ENCODE measurements around the gene TJAP1.

DNA sequence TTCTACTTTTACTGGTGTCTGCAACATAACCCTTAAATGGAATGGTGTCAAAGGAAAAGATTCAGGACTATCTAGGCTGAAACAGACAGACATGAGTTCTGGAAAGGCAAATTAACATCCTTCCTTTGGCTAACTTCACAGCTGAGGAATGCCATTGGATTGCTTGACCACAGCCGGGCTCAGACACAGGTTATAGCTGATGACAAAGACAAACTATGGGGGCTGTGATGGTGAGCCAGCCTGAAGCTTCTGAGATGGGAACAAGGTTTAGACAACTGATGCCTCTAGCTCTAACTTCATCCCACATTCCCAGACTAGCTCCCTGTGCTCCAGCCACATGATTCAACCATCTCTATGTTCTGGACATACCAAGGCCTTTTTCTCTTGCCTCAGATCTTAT is 54.8 kb downstream of the TJAP1 start:
- TF ChIP-seq, protein P1, sequence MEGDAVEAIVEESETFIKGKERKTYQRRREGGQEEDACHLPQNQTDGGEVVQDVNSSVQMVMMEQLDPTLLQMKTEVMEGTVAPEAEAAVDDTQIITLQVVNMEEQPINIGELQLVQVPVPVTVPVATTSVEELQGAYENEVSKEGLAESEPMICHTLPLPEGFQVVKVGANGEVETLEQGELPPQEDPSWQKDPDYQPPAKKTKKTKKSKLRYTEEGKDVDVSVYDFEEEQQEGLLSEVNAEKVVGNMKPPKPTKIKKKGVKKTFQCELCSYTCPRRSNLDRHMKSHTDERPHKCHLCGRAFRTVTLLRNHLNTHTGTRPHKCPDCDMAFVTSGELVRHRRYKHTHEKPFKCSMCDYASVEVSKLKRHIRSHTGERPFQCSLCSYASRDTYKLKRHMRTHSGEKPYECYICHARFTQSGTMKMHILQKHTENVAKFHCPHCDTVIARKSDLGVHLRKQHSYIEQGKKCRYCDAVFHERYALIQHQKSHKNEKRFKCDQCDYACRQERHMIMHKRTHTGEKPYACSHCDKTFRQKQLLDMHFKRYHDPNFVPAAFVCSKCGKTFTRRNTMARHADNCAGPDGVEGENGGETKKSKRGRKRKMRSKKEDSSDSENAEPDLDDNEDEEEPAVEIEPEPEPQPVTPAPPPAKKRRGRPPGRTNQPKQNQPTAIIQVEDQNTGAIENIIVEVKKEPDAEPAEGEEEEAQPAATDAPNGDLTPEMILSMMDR (IDR thresholded peaks at IDR 0.05; ENCODE audit: borderline replicate concordance, extremely low read depth, low read length, poor library complexity, severe bottlenecking), result no peak
- no peak for TF ChIP-seq EZH2 (IDR thresholded peaks at IDR 0.05; ENCODE audit: borderline replicate concordance, low read depth, low read length, severe bottlenecking)

Data from DND-41 (cell line).